Adrenal gland (tissue), 19 donors: ENCODE data around the gene FAM162A. TPM values are rescaled to one million over a fixed set of nuclear protein-coding genes. Genes with fewer than 3 reads are reported as not detected.

ENCODE experiments used
- DNase-seq, 7 donors: peaks; one replicate each; pipeline ENCODE4 v3.0.0-alpha.2; 2019 to 2020
- H3K27ac ChIP-seq, 5 donors: fragments of 200-600 bp; sonication (generic) in 4 of 5; 1 replicate in 3 of 5; 2 replicates in 2 of 5; pipeline versions ENCODE4 v1.5.1 to v1.8.0; 2016 to 2020; ENCODE audit warnings: mild to moderate bottlenecking in 1 of 5
- H3K27me3 ChIP-seq: fragments of 200-600 bp; 2 replicates; pipeline ENCODE4 v1.8.0; 2021
- H3K36me3 ChIP-seq, 2 donors: fragments of 200-600 bp; replicated peaks in 1 of 2; 1 replicate in 1 of 2; 2 replicates in 1 of 2; pipeline versions ENCODE4 v1.5.1 to v1.8.0; 2018 to 2022
- H3K4me1 ChIP-seq, 2 donors: fragments of 200-600 bp; replicated peaks in 1 of 2; 1 replicate in 1 of 2; 2 replicates in 1 of 2; pipeline versions ENCODE4 v1.5.1 to v1.8.0; 2018 to 2021
- H3K4me3 ChIP-seq, 4 donors: fragments of 200-600 bp; sonication (generic) in 3 of 4; one replicate each; pipeline ENCODE4 v1.5.1; 2016 to 2018
- H3K9me3 ChIP-seq, 3 donors: fragments of 200-600 bp; sonication (generic) in 1 of 3; replicated peaks in 1 of 3; 1 replicate in 2 of 3; 2 replicates in 1 of 3; pipeline versions ENCODE4 v1.5.1 to v1.8.0; 2016 to 2021
- POLR2A ChIP-seq, 2 donors: fragments of 450-650 bp; IDR thresholded peaks; one replicate each; pipeline ENCODE4 v1.6.1; 2017; ENCODE audit warnings: antibody characterized with exemption in 2 of 2, mild to moderate bottlenecking in 2 of 2, moderate library complexity in 1 of 2
- WGBS, 4 donors: extraction: QIAGEN DNeasy Blood & Tissue Kit in 2 of 4; methylation state at CpG; one replicate each; pipeline versions ENCODE4 v1.1.5 to v1.1.7; 2013 to 2017; 5-methylcytosine and 5-hydroxymethylcytosine counted together
- intact Hi-C, 2 donors: fragments of 100-400 bp; cut with DNase I; formaldehyde crosslinking; loops; one replicate each; pipeline versions ENCODE4 v1.14.1 to v1.15.0; 2022 to 2023
- long read RNA-seq, 10 donors: library from polyadenylated mRNA in 3 of 10; unstranded in 2 of 10; stranded (forward) in 1 of 10; transcript quantifications; one replicate each; pipeline ENCODE4 v2.0.0 and lab custom pipeline, GENCODE V29; 2021 to 2026
- polyA plus RNA-seq, 3 donors: library from polyadenylated mRNA; stranded (reverse); fragments of 200-250 nt in 2 of 3; fragments of 350-450 nt in 1 of 3; fragmentation: Illumina TruSeq in 1 of 3; extraction: RNeasy Lipid Tissue Mini Kit (QIAGEN cat#74804) in 1 of 3; gene quantifications; one replicate each; pipeline ENCODE4 v1.2.3, GENCODE V29; 2013 to 2014
- total RNA-seq, 9 donors: library from RNA; depleted of rRNA in 4 of 9; stranded (reverse); fragments of >200 nt in 4 of 9; fragments of 120-200 nt in 1 of 9; fragmentation: NEBNext Ultra II Directional in 1 of 9; extraction: Animal tissue kit (Norgen Biotek cat#: 25700) in 1 of 9; gene quantifications; one replicate each; pipeline versions ENCODE4 v1.1.0 to v1.2.4, GENCODE V29; 2013 to 2023
- TF ChIP-seq, protein P1 (sequence below), 6 experiments: fragments of 450-650 bp in 4 of 6; fragments of 200-600 bp in 2 of 6; sonication (generic) in 1 of 6; IDR thresholded peaks; 1 replicate in 5 of 6; 2 replicates in 1 of 6; pipeline versions ENCODE4 v1.5.1 to v1.8.0; 2016 to 2021; ENCODE audit warnings: antibody characterized with exemption in 6 of 6, mild to moderate bottlenecking in 2 of 6, moderate library complexity in 1 of 6
- donor health status: healthy with polysubstance abuse.
- donor health status: Bipolar disorder and iron deficiency.
- donor health status: DM: yes; HTN: yes; CAD: no.
- donor health status: DM: no; HTN: no; CAD: no.
- donor health status: DM: no; HTN: no; CAD: no.
- donor health status: DM: yes; HTN: yes; CAD: no.

The FAM162A gene, protein sequence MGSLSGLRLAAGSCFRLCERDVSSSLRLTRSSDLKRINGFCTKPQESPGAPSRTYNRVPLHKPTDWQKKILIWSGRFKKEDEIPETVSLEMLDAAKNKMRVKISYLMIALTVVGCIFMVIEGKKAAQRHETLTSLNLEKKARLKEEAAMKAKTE
- 100 to 1,000 TPM in 2 of 9 donors, 10 to 100 TPM in 7; 36.2 to 158 (median 71.5) TPM for total RNA-seq
- 100 to 1,000 TPM in 2 of 3 donors, 10 to 100 TPM in 1; 96.0 to 287 (median 269) TPM for polyA plus RNA-seq
- long read RNA-seq, donor 1, transcript FAM162A-203 (5 exons, 3,052 nt), result major isoform, 141 of 163 reads
- long read RNA-seq, donor 1, partial matches to known transcripts, result 18 of 163 reads
- long read RNA-seq, donor 1, other reads (novel, unspliced or antisense), result 0 of 163 reads
- long read RNA-seq, donor 2, transcript FAM162A-203 (5 exons, 3,052 nt), result major isoform, 76 of 99 reads
- long read RNA-seq, donor 2, partial matches to known transcripts, result 19 of 99 reads
- long read RNA-seq, donor 2, other reads (novel, unspliced or antisense), result 0 of 99 reads
- long read RNA-seq, donor 3, transcript FAM162A-203 (5 exons, 3,052 nt), result major isoform, 115 of 133 reads
- long read RNA-seq, donor 3, partial matches to known transcripts, result 16 of 133 reads
- long read RNA-seq, donor 3, other reads (novel, unspliced or antisense), result 0 of 133 reads
- long read RNA-seq, donor 4, transcript FAM162A-203 (5 exons, 3,052 nt), result major isoform, 88 of 94 reads
- long read RNA-seq, donor 4, partial matches to known transcripts, result 2 of 94 reads
- long read RNA-seq, donor 4, other reads (novel, unspliced or antisense), result 4 of 94 reads
- long read RNA-seq, donor 5, transcript FAM162A-203 (5 exons, 3,052 nt), result major isoform, 158 of 163 reads
- long read RNA-seq, donor 5, partial matches to known transcripts, result 1 of 163 reads
- long read RNA-seq, donor 5, other reads (novel, unspliced or antisense), result 2 of 163 reads
- long read RNA-seq, donor 6, transcript FAM162A-203 (5 exons, 3,052 nt), result major isoform, 75 of 79 reads
- long read RNA-seq, donor 6, partial matches to known transcripts, result 1 of 79 reads
- long read RNA-seq, donor 6, other reads (novel, unspliced or antisense), result 3 of 79 reads
- long read RNA-seq, donor 7, transcript FAM162A-203 (5 exons, 3,052 nt), result major isoform, 62 of 72 reads
- long read RNA-seq, donor 7, partial matches to known transcripts, result 8 of 72 reads
- long read RNA-seq, donor 7, other reads (novel, unspliced or antisense), result 0 of 72 reads
- long read RNA-seq, donor 8, transcript FAM162A-203 (5 exons, 3,052 nt), result major isoform, 125 of 165 reads
- long read RNA-seq, donor 8, partial matches to known transcripts, result 38 of 165 reads
- long read RNA-seq, donor 8, other reads (novel, unspliced or antisense), result 0 of 165 reads
- long read RNA-seq, donor 9, transcript FAM162A-203 (5 exons, 3,052 nt), result major isoform, 74 of 191 reads
- long read RNA-seq, donor 9, partial matches to known transcripts, result 104 of 191 reads
- long read RNA-seq, donor 9, other reads (novel, unspliced or antisense), result 13 of 191 reads
- long read RNA-seq, donor 10, transcript FAM162A-203 (5 exons, 3,052 nt), result major isoform, 60 of 63 reads
- long read RNA-seq, donor 10, partial matches to known transcripts, result 0 of 63 reads
- long read RNA-seq, donor 10, other reads (novel, unspliced or antisense), result 0 of 63 reads

DNA sequence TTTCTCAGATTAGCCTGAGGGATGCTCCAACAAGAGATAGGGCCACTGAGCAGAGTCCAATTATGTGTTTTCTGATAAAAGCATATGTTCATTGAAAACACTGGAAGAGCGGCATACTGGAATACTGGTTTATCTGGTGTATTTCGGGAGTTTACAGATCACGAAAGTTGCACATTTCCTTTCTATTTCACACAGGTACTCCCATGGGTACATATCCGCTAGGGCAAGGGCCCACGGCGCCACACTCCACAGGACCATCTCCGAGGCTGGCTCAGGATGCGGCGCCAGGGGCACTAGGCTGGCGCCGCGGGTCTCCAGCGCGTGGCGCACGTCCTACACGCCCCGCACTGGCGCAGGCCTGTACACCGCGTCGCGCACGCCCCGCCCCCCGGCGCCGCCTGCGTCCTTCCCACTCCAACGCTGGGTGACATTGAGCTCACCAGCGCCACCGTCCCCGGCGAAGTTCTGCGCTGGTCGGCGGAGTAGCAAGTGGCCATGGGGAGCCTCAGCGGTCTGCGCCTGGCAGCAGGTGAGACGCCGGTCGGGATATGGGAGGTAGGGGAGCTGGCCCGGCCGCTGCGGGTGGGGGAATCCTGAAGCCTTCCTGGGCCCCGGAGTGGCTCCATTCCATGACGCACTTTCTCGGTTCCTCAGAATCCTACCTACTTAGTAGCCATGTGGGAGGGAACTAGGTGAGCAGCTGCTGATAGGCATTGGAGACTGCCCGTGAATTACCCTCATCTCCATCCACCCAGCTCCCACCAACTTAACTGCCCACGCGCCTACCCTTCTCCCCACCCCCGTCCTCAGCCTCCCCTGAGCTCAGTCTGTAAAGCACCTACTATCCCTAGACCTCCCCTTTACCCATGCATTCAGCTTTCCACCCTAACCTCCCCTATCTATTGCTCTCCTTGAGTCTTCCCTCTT, at the start of gene FAM162A:
TSS of gene FAM162A (plus strand) at position 412 of the 927 bp plus-strand sequence. CDS start at position 496, 84 bp downstream.
- Histone ChIP-seq H3K27ac (peak within 1 kb of the TSS; percentile 35 to 96 (median 85)), H3K4me3 (peak within 1 kb of the TSS; percentile 54 to 79 (median 65)), H3K9me3 (no peaks in the 10 kb centered on the region), H3K4me1 (peaks cover 7 to 31% of the 10 kb centered on the region in 2 donors), H3K27me3 (no peaks in the 10 kb centered on the region), H3K36me3 (no peaks in the 10 kb centered on the region)
- intact Hi-C loops, result loop anchor here in 1 of 2 donors (10.0 kb wide), 1 partner anchor 301 kb away; the partner anchor contains the start of gene PARP14
- DNase-seq, result peak; percentile 93 to 97 (median 95)
- WGBS, 4 donors, result 1 to 2% (median 1%) methylated on average over 11 to 52 of the region's 52 CpGs
- TF ChIP-seq POLR2A (IDR thresholded peaks at IDR 0.05), result peak; percentile 88 to 97
- TF ChIP-seq, protein P1, sequence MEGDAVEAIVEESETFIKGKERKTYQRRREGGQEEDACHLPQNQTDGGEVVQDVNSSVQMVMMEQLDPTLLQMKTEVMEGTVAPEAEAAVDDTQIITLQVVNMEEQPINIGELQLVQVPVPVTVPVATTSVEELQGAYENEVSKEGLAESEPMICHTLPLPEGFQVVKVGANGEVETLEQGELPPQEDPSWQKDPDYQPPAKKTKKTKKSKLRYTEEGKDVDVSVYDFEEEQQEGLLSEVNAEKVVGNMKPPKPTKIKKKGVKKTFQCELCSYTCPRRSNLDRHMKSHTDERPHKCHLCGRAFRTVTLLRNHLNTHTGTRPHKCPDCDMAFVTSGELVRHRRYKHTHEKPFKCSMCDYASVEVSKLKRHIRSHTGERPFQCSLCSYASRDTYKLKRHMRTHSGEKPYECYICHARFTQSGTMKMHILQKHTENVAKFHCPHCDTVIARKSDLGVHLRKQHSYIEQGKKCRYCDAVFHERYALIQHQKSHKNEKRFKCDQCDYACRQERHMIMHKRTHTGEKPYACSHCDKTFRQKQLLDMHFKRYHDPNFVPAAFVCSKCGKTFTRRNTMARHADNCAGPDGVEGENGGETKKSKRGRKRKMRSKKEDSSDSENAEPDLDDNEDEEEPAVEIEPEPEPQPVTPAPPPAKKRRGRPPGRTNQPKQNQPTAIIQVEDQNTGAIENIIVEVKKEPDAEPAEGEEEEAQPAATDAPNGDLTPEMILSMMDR (IDR thresholded peaks at IDR 0.05), result peak in 5 of 6 experiments; percentile 34 to 52 (median 47)

DNA sequence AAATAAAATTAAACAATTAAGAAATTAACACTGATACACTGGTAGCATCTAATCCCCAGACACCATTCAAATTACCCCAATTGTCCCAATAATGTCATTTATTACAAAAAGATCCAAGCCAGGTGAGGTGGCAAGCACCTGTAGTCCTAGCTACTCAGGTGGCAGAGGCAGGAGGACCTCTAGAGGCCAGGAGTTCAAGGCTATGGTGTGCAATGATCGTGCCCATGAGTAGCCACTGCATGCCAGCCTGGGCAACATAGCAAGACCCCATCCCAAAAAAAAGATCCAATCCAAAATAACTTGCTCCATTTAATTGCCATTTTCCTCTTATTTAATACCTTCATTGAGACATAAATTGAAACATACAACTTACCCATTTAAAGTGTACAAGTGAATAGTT, 41.2 kb upstream of the FAM162A start:
- no peak for TF ChIP-seq POLR2A (IDR thresholded peaks at IDR 0.05)
- TF ChIP-seq, protein P1 (IDR thresholded peaks at IDR 0.05), result no peak
- Histone ChIP-seq H3K27ac (no peak overlapping the region), H3K36me3 (no peaks in the 10 kb centered on the region), H3K4me3 (no peak overlapping the region), H3K27me3 (no peaks in the 10 kb centered on the region), H3K4me1 (no peaks in the 10 kb centered on the region), H3K9me3 (no peaks in the 10 kb centered on the region)
- DNase-seq, result no peak
- WGBS, 4 donors, result 74 to 100% (median 83%) methylated on average over 1 of the region's 1 CpG
- intact Hi-C loops, result no loop called here

DNA sequence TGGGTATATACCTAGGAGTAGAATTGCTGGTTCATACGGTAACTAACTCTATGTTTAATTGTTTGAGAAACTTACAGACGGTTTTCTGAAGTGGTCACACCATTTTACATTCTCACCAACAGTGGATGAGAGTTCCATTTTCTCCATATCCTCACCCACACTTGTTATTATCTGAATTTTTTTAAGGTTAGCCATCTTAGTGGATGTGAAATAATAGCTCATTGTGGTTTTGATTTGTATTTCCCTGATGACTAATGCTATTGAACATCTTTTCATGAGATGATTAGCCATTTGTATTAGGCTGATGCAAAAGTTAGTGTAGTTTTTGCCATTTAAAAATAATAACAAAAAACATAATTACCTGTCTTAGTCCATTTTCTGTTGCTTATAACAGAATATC, 40.3 kb upstream of the FAM162A start:
- Histone ChIP-seq H3K27ac (no peak overlapping the region), H3K36me3 (no peaks in the 10 kb centered on the region), H3K4me3 (no peak overlapping the region), H3K27me3 (no peaks in the 10 kb centered on the region), H3K9me3 (no peaks in the 10 kb centered on the region), H3K4me1 (no peaks in the 10 kb centered on the region)
- no peak for DNase-seq
- 62 to 85% (median 73%) methylated on average over 2 of the region's 2 CpGs for WGBS, 4 donors
- TF ChIP-seq POLR2A (IDR thresholded peaks at IDR 0.05), result no peak
- TF ChIP-seq, protein P1 (IDR thresholded peaks at IDR 0.05), result no peak
- intact Hi-C loops, result no loop called here
